Measurements from ENCODE around the gene EPHA5. TPM values are rescaled to one million over a fixed set of nuclear protein-coding genes. Genes with fewer than 3 reads are reported as not detected.

Gene EPHA5
- total RNA-seq, 1 donor from 2014 or later = not detected

- no peak for DNase-seq (ENCODE audit: low read depth, low spot score)
These were observed 45.6 kb downstream of the EPHA5 start for GRCh38 chr4:65624651-65625050.

GRCh38 chr4:65623506-65623905, 46.8 kb downstream of the EPHA5 start:
- DNase-seq (ENCODE audit: low read depth, low spot score) = no peak

DNA sequence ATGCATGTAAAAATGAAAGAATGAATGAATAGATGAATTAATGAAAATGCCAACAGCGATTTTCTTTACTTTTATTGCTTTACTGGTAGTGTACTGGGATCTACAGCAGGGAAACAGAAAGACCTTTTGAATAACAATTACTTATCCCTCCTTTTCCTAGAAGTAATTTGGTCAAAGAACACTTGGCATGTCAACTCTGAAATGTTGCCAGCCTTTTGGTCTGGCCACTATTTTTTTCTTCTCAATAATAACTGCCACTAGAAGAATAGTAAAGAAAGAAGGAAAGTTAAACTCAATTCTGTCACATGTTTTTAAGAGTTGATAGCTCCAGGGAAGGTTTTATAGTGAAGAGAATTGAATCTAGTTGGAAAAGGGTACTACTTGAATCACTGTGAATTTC, 52.9 kb downstream of the EPHA5 start:
- DNase-seq (ENCODE audit: low read depth, low spot score) = no peak

DNA sequence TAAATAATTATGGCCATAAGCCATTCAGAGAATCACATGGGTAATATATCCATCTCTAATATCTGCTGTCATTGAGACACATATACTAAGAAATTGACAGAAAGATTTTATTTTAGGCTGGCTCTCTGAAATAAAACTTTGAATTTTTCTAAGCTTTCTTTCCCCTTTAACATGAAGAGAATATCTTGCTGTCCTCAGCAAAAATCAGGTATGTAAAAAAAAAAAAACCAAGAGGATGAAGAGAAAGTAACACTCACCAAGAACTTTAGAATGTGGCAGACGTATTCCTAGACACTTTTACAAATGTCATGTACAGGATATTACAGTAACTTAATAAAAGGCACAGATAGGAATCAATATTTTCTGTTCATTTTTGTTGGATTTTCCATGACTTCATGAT, 65.8 kb downstream of the EPHA5 start:
- DNase-seq (ENCODE audit: low read depth, low spot score) = no peak

DNA sequence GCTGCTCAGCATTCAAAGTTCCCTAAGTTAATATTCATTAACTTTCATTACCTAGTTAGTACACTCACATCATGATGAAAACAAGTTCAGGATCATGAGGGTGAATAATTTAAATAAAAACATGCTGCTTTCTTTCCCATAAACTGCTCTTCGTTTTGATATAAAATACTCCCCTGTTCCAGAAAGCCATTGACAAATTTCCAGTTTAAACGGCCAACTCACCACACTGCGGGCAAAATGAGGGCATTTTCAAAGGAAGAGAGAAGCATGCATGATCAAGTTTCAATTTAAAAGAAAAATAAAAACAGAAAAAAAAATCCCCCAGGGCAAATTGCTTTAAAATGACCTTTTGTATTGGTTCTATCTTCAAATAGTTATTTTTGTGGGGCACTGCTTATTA, 69.6 kb downstream of the EPHA5 start:
- no peak for DNase-seq (ENCODE audit: low read depth, low spot score)

DNA sequence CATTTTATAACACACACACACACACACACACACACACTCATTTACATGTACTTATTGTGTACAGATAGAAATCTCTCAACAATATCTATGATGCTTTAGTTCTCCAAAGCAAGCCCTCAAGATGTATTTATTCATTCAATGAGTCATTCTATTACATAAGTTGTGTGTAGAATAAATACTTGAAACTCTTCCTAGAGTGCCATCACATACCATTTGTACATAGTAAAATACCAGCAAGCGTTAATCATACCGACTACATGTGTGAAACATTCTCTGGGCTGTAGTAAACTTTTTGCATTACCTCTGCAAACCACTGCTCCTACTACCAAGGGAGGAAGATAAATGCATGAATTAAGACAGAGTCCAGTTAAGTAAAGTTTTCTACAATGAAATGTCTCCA, 70.9 kb downstream of the EPHA5 start:
- no peak for DNase-seq (ENCODE audit: low read depth, low spot score)

- no peak for DNase-seq (ENCODE audit: low read depth, low spot score)
These were observed 72.6 kb downstream of the EPHA5 start for GRCh38 chr4:65597697-65598096.

GRCh38 chr4:65592089-65592488, 78.2 kb downstream of the EPHA5 start:
- no peak for DNase-seq (ENCODE audit: low read depth, low spot score)

GRCh38 chr4:65589921-65590320, 80.4 kb downstream of the EPHA5 start:
- DNase-seq (ENCODE audit: low read depth, low spot score) = no peak

DNA sequence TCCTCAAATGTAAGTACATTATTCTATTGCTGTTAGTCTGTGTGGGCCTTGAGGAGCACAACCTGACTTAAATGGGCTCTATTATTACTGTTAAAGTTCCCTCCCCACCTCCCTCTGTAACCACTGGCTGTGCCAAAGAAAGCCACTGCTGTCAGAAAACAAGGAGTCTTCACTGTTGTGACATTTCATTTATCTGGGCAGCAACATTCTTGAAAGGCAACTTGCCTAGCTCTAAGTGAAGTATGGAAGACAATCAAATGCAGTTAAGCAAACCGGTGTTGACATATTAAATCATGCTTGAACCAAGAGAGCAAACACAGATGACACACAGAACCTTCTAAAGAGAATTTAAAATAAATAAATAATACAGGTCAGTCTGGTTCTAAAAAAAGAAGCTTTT, 81.0 kb downstream of the EPHA5 start:
- no peak for DNase-seq (ENCODE audit: low read depth, low spot score)

GRCh38 chr4:65580551-65580950, 89.7 kb downstream of the EPHA5 start:
- DNase-seq (ENCODE audit: low read depth, low spot score) = no peak

GRCh38 chr4:65566473-65566872, 103.8 kb downstream of the EPHA5 start:
- no peak for DNase-seq (ENCODE audit: low read depth, low spot score)

- no peak for DNase-seq (ENCODE audit: low read depth, low spot score)
These were observed 109.1 kb downstream of the EPHA5 start for GRCh38 chr4:65561164-65561563.

GRCh38 chr4:65559270-65559669, 111.0 kb downstream of the EPHA5 start:
- DNase-seq (ENCODE audit: low read depth, low spot score) = no peak

GRCh38 chr4:65552057-65552456, 118.2 kb downstream of the EPHA5 start:
- no peak for DNase-seq (ENCODE audit: low read depth, low spot score)

GRCh38 chr4:65550500-65550899, 119.8 kb downstream of the EPHA5 start:
- DNase-seq (ENCODE audit: low read depth, low spot score) = no peak

DNA sequence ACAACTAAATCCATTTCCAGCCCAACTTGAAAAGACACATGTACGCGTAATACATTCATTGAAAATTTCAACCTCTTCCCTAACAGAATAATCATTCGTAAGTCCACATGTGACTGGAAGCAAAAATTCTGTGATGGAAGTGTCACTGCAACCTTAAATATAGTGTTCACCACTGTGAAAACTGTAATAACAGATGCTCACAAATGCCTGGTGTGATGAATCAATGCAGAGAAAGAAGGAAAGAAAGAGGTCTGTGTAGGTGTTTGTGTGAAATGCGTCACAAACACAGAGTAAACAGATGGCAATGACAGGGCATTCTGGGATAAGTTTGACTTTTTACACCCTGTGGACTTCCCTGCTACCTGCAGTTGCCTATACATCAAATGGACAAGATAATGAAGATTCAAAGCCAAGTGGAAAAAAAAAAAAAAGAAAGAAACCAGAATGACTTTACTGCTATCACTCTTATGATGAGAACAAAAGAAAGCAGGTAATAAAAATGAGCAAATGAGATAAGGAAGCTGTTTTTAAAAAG, 123.3 kb downstream of the EPHA5 start:
- DNase-seq (ENCODE audit: low read depth, low spot score) = no peak

- no peak for DNase-seq (ENCODE audit: low read depth, low spot score)
These were observed 131.7 kb downstream of the EPHA5 start for GRCh38 chr4:65538571-65538970.

GRCh38 chr4:65535113-65535512, 135.2 kb downstream of the EPHA5 start:
- DNase-seq (ENCODE audit: low read depth, low spot score) = no peak

DNA sequence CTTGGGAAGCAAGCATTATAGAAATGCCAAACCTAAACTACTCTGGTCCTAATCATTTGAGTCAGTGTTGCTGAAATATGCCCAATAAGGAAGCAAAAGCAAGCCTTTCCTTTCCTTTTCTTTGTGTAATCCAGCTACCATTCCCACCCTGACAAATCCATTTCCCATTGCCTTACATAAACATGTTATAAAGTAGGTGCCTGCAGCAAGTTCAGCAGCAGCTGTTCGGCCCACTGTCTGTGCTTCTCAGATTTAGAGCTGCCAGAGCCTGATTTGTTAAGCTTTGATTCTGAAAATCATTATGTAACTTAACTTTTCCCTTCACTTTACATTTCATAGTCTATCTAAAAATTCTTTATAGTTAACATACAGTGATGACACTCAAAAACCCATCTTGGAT, 148.6 kb downstream of the EPHA5 start:
- DNase-seq (ENCODE audit: low read depth, low spot score) = no peak

GRCh38 chr4:65515646-65516045, 154.6 kb downstream of the EPHA5 start:
- no peak for DNase-seq (ENCODE audit: low read depth, low spot score)

GRCh38 chr4:65510976-65511375, 159.3 kb downstream of the EPHA5 start:
- no peak for DNase-seq (ENCODE audit: low read depth, low spot score)

DNA sequence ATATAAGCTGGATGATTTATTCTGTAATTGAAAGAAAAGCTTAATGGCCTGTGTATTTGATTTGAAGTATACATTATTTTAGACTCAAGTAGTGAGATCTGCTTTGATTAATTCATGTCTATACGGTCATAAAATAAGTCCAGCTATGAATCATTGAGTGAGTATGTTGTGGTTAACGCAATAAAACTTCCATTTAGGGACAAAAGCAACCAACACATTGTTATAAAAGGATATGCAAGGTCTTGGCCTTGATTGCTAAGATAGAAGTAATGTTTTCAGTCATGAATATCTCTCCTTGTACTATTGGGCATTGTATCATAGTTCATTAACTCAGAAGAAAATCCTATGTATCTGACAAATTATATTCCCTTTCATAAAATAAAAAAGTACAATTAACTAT, 162.1 kb downstream of the EPHA5 start:
- no peak for DNase-seq (ENCODE audit: low read depth, low spot score)

DNA sequence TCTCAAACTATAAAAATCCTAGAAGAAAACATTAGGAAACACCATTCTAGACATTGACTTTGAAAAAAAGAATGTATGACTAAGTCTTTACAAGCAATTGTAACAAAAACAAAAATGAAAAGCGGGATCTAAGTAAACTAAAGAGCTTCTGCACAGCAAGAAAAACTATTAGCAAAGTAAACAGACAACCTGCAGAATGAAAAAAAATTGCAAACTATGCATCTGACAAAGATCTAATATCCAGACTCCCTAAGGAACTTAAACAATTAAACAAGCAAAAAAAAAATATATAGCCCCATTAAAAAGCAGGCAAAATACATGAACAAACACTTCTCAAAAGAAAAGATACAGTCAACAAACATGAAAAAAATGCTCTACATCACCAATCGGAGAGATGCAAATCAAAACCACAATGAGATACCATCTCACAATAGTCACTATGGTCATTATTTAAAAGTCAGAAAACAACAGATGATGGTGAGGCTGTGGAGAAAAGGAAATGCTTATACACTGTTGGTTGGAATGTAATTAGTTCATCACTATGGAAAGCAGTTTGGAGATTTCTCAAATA, 168.1 kb downstream of the EPHA5 start:
- no peak for DNase-seq (ENCODE audit: low read depth, low spot score)
